ENCODE data around the gene PEMT.

DNA sequence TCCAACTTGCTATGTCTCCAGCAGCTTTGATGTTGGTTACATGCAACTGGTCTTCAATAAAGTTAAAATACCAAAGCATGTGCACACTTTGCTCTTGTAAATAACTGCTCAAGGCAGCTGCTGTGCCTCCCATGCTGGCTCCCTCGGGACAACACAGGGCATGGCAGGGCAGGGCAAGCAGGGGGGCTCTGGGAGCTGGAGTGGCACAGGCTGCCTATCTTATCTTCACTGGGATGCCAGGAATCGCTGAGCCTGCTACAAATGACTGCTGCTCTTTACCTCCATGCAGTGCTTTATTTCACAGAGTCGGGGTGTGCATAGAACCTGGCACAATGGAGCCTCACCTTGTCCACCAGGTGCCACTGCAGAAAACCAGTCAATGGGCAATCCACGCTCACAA, 21.8 kb downstream of the PEMT start:
- TF ChIP-seq, protein P1, sequence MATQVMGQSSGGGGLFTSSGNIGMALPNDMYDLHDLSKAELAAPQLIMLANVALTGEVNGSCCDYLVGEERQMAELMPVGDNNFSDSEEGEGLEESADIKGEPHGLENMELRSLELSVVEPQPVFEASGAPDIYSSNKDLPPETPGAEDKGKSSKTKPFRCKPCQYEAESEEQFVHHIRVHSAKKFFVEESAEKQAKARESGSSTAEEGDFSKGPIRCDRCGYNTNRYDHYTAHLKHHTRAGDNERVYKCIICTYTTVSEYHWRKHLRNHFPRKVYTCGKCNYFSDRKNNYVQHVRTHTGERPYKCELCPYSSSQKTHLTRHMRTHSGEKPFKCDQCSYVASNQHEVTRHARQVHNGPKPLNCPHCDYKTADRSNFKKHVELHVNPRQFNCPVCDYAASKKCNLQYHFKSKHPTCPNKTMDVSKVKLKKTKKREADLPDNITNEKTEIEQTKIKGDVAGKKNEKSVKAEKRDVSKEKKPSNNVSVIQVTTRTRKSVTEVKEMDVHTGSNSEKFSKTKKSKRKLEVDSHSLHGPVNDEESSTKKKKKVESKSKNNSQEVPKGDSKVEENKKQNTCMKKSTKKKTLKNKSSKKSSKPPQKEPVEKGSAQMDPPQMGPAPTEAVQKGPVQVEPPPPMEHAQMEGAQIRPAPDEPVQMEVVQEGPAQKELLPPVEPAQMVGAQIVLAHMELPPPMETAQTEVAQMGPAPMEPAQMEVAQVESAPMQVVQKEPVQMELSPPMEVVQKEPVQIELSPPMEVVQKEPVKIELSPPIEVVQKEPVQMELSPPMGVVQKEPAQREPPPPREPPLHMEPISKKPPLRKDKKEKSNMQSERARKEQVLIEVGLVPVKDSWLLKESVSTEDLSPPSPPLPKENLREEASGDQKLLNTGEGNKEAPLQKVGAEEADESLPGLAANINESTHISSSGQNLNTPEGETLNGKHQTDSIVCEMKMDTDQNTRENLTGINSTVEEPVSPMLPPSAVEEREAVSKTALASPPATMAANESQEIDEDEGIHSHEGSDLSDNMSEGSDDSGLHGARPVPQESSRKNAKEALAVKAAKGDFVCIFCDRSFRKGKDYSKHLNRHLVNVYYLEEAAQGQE (IDR thresholded peaks at IDR 0.05; ENCODE audit: insufficient read depth in 1 of 2, low read depth in 2 of 2, low read length in 1 of 2) = no peak
- TF ChIP-seq, protein P2, sequence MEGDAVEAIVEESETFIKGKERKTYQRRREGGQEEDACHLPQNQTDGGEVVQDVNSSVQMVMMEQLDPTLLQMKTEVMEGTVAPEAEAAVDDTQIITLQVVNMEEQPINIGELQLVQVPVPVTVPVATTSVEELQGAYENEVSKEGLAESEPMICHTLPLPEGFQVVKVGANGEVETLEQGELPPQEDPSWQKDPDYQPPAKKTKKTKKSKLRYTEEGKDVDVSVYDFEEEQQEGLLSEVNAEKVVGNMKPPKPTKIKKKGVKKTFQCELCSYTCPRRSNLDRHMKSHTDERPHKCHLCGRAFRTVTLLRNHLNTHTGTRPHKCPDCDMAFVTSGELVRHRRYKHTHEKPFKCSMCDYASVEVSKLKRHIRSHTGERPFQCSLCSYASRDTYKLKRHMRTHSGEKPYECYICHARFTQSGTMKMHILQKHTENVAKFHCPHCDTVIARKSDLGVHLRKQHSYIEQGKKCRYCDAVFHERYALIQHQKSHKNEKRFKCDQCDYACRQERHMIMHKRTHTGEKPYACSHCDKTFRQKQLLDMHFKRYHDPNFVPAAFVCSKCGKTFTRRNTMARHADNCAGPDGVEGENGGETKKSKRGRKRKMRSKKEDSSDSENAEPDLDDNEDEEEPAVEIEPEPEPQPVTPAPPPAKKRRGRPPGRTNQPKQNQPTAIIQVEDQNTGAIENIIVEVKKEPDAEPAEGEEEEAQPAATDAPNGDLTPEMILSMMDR (IDR thresholded peaks at IDR 0.05) = no peak

Data from Panc1 (cell line).